Panc1 (cell line): Measurements from ENCODE around the gene BANF2.

Source experiments
- POLR2AphosphoS5 ChIP-seq: IDR thresholded peaks from 2 replicates; pipeline ENCODE4 v1.6.1; 2012; ENCODE audit warnings: mild to moderate bottlenecking, low read depth, low read length, moderate library complexity
- REST ChIP-seq, 2 experiments: IDR thresholded peaks; 2 replicates each; pipeline ENCODE4 v1.6.1; 2011 to 2012; ENCODE audit warnings: low read depth in 2 of 2, control low read depth in 1 of 2, low read length in 1 of 2, mild to moderate bottlenecking in 1 of 2, moderate library complexity in 1 of 2; ENCODE audit not compliant: insufficient read depth in 1 of 2
- SIN3A ChIP-seq: IDR thresholded peaks from 2 replicates; pipeline ENCODE4 v1.6.1; 2012; ENCODE audit warnings: low read depth, mild to moderate bottlenecking, low read length, moderate library complexity, borderline replicate concordance; ENCODE audit not compliant: insufficient read depth
- TF ChIP-seq, protein P1 (sequence below): fragments of 450-650 bp; IDR thresholded peaks from 2 replicates; pipeline ENCODE4 v1.5.1; 2017; ENCODE audit warnings: mild to moderate bottlenecking

- TF ChIP-seq, protein P1, sequence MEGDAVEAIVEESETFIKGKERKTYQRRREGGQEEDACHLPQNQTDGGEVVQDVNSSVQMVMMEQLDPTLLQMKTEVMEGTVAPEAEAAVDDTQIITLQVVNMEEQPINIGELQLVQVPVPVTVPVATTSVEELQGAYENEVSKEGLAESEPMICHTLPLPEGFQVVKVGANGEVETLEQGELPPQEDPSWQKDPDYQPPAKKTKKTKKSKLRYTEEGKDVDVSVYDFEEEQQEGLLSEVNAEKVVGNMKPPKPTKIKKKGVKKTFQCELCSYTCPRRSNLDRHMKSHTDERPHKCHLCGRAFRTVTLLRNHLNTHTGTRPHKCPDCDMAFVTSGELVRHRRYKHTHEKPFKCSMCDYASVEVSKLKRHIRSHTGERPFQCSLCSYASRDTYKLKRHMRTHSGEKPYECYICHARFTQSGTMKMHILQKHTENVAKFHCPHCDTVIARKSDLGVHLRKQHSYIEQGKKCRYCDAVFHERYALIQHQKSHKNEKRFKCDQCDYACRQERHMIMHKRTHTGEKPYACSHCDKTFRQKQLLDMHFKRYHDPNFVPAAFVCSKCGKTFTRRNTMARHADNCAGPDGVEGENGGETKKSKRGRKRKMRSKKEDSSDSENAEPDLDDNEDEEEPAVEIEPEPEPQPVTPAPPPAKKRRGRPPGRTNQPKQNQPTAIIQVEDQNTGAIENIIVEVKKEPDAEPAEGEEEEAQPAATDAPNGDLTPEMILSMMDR: no peak
- TF ChIP-seq REST (IDR thresholded peaks at IDR 0.05; ENCODE audit: insufficient read depth in 1 of 2, low read depth in 2 of 2, low read length in 1 of 2): no peak
- TF ChIP-seq POLR2AphosphoS5: no peak
- TF ChIP-seq SIN3A: no peak
Observed at GRCh38 chr20:17738154-17738553, 38.4 kb downstream of the BANF2 start.
